ENCODE data around the gene NES. TPM values are rescaled to one million over a fixed set of nuclear protein-coding genes. Genes with fewer than 3 reads are reported as not detected.
A peak's percentile ranks its signal among the peaks of the same experiment; 100 is the strongest.

The NES gene
- total RNA-seq, 1 experiment from 2014 or later: 168 TPM

DNA sequence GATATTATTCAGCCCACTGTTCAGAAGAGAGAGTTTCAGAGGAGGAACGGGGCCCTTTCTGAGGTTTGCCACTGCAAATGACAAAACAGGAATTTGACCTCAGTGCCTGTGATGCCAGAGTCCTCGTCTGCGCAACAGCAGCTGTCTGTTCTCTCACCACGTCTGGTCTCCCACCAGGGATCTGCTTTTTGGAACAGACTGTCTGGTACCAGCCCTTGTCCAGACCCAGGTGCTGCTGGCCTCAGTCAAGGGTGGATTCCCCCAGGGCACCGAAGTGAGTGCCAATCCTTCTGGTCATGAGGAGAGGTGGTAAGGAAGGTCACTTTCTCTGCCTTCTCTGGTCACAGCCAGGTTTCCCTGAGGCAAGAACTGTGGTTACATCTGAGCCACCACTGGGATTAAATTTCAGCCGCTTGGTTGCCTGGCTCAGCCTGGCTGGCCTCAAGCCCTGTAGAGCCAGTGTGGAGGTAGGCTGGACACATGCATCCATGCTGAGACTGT lies 37.6 kb downstream of the NES start:
- whole genome bisulfite sequencing (ENCODE audit: extremely low coverage, insufficient read length, low lambda C conversion rate): no CpG with 5 or more reads among the region's 6 CpGs
- no peak overlapping the region for H3K14ac ChIP-seq (ENCODE audit: insufficient read depth, low read length)
- H2AK5ac ChIP-seq (ENCODE audit: insufficient read length, low read length): no peak overlapping the region
- no peak overlapping the region for H3K4ac ChIP-seq (ENCODE audit: low read depth, low read length)
- H3K9ac ChIP-seq (ENCODE audit: extremely low read depth, insufficient read length, low read length): no peak overlapping the region
- H3K23ac ChIP-seq (ENCODE audit: insufficient read length, low read depth, low read length): no peak overlapping the region
- H2AFZ ChIP-seq (ENCODE audit: low read length): no peak overlapping the region
- Mint-ChIP-seq H3K9me3 (no peaks in the 10 kb centered on the region; a peak in 1 of 5 replicates), H3K27me3 (ENCODE audit: low read depth) (peaks cover 93% of the 10 kb centered on the region), H3K27ac (no peak overlapping the region), H3K36me3 (ENCODE audit: insufficient read depth in 1 of 3, low read depth in 3 of 3) (no peaks in the 10 kb centered on the region), H3K4me1 (peaks cover 22 to 36% of the 10 kb centered on the region in 2 experiments), H3K4me3 (peak overlapping the region in 1 of 2 experiments; percentile 59; a peak in 1 of 5 replicates)
- no peak overlapping the region for H3K27ac ChIP-seq (ENCODE audit: insufficient read length, low read depth, low read length)
- H2BK120ac ChIP-seq (ENCODE audit: low read depth, low read length, poor library complexity, severe bottlenecking): no peak overlapping the region
- no peak overlapping the region for H3T11ph ChIP-seq (ENCODE audit: low read length)
- no peaks in the 10 kb centered on the region for H4K20me1 ChIP-seq (ENCODE audit: control insufficient read depth, insufficient read depth, insufficient read length)
- H4K91ac ChIP-seq (ENCODE audit: insufficient read length, low read depth, low read length): no peak overlapping the region
- no peak for DNase-seq
- H3K79me2 ChIP-seq (ENCODE audit: insufficient read depth, low read length): no peaks in the 10 kb centered on the region
- H3K4me2 ChIP-seq (ENCODE audit: insufficient read depth, insufficient read length, low read length): no peak overlapping the region
- peaks cover 10% of the 10 kb centered on the region; the same call in 1 of the 2 replicates for H3K27me3 ChIP-seq (ENCODE audit: insufficient read depth, low read length)
- no peak overlapping the region for H4K8ac ChIP-seq (replicated peaks; ENCODE audit: insufficient read length, low read depth, low read length)
- H2BK15ac ChIP-seq (ENCODE audit: low read depth, low read length): no peak overlapping the region
- no peak overlapping the region for H2BK12ac ChIP-seq (ENCODE audit: insufficient read length, low read depth, low read length)
- H2BK20ac ChIP-seq (ENCODE audit: low read depth, low read length, poor library complexity, severe bottlenecking): no peak overlapping the region
- no peak overlapping the region for H3K18ac ChIP-seq (ENCODE audit: insufficient read length, low read depth, low read length)
- no peaks in the 10 kb centered on the region for H3K79me1 ChIP-seq (ENCODE audit: insufficient read depth, low read depth, low read length, poor library complexity, severe bottlenecking)
- no peak overlapping the region for H4K5ac ChIP-seq (ENCODE audit: insufficient read length, low read depth, low read length)
- peaks cover 11% of the 10 kb centered on the region for H3K23me2 ChIP-seq (ENCODE audit: insufficient read length, low read depth, low read length, poor library complexity, severe bottlenecking)
- H3K4me1 ChIP-seq (ENCODE audit: insufficient read depth, low read length): peaks cover 4% of the 10 kb centered on the region; the same call in 1 of the 2 replicates
- no peak overlapping the region for H2BK5ac ChIP-seq (ENCODE audit: insufficient read length, low read length)
- no peak for TF ChIP-seq CTCF (conservative IDR thresholded peaks at IDR 0.05)
- no peaks in the 10 kb centered on the region for H3K9me3 ChIP-seq (ENCODE audit: control insufficient read depth, low read depth, low read length)
- no peak overlapping the region for H3K56ac ChIP-seq (ENCODE audit: insufficient read length, low read depth, low read length)

Data from H9 (cell line).